ENCODE data around the gene LRRC75A. TPM values are rescaled to one million over a fixed set of nuclear protein-coding genes. Genes with fewer than 3 reads are reported as not detected.
"Not testable (repeated sequence)": the region's sequence is repeated elsewhere in the genome, so short reads cannot be mapped to it uniquely, and the experiment has no call there.

LRRC75A gene
- total and polyA plus RNA-seq, 2 donors (not counting 1 experiment from before 2014, with no cell fraction given) = 0.64 to 3.1 TPM

DNA sequence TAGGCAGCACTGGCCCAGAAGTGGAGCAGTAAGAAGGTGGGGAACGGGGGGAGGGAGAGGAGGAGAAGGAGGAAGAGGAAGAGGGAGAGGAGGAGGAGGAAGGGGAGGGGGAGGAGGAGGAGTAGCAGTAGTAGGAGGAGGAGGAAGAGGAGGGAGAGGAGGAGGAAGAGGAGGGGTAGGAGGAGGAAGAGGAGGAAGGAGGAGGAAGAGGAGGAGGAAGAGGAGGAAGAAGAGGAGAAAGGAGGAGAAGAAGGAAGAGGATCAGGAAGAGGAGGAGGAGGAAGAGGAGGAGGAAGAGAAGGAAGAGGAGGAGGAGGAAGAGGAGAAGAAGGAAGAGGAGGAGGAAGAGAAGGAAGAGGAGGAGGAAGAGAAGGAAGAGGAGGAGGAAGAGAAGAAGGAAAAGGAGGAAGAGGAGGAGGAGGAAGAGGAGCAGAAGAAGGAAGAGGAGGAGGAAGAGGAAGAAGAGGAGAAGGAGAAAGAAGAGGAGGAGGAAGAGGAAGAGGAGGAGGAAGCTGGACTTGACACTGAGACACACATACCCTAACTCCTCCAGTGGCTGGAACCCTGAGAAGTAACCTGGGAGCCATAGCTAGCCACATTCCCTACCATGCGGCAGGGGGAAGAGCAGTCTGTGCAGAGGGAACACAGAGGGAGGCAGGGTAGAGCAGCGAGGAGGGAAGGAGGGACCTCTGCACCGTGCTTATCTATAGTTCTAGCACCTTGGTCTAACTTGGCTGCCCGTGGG lies 35.8 kb downstream of the LRRC75A start:
- DNase-seq (ENCODE audit: low read depth in 2 of 2) = no peak
- Histone ChIP-seq H3K9ac (ENCODE audit: insufficient read depth, low read length) (no peak overlapping the region), H3K27me3 (ENCODE audit: control insufficient read depth, insufficient read depth, low read length) (no peaks in the 10 kb centered on the region), H3K36me3 (ENCODE audit: control insufficient read depth, insufficient read depth, low read length) (peaks cover 2% of the 10 kb centered on the region), H4K20me1 (ENCODE audit: control insufficient read depth, extremely low read depth, insufficient read depth, low read length) (no peaks in the 10 kb centered on the region), H3K27ac (ENCODE audit: insufficient read depth, low read length) (no peak overlapping the region), H3K4me1 (ENCODE audit: control insufficient read depth, extremely low read depth, insufficient read depth, low read length) (no peaks in the 10 kb centered on the region), H3K4me3 (replicated peaks in 1 of 4; ENCODE audit: control extremely low read depth in 1 of 4, insufficient read depth in 1 of 4, low read depth in 3 of 4, low read length in 4 of 4) (no peak overlapping the region), H2AFZ (ENCODE audit: low read length) (no peak overlapping the region), H3K79me2 (ENCODE audit: control insufficient read depth, insufficient read depth, low read length) (no peaks in the 10 kb centered on the region), H3K4me2 (ENCODE audit: extremely low read depth, insufficient read depth, low read length) (no peak overlapping the region), H3K9me3 (ENCODE audit: control insufficient read depth, insufficient read depth, low read depth, low read length) (no peaks in the 10 kb centered on the region)
- TF ChIP-seq, protein P1, sequence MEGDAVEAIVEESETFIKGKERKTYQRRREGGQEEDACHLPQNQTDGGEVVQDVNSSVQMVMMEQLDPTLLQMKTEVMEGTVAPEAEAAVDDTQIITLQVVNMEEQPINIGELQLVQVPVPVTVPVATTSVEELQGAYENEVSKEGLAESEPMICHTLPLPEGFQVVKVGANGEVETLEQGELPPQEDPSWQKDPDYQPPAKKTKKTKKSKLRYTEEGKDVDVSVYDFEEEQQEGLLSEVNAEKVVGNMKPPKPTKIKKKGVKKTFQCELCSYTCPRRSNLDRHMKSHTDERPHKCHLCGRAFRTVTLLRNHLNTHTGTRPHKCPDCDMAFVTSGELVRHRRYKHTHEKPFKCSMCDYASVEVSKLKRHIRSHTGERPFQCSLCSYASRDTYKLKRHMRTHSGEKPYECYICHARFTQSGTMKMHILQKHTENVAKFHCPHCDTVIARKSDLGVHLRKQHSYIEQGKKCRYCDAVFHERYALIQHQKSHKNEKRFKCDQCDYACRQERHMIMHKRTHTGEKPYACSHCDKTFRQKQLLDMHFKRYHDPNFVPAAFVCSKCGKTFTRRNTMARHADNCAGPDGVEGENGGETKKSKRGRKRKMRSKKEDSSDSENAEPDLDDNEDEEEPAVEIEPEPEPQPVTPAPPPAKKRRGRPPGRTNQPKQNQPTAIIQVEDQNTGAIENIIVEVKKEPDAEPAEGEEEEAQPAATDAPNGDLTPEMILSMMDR (conservative IDR thresholded peaks at IDR 0.05 in 1 of 2, IDR thresholded peaks at IDR 0.05 in 1 of 2; ENCODE audit: low read depth in 1 of 2, low read length in 2 of 2) = no peak
- TF ChIP-seq EZH2 (IDR thresholded peaks at IDR 0.05; ENCODE audit: low read length, missing control alignments) = no peak

DNA sequence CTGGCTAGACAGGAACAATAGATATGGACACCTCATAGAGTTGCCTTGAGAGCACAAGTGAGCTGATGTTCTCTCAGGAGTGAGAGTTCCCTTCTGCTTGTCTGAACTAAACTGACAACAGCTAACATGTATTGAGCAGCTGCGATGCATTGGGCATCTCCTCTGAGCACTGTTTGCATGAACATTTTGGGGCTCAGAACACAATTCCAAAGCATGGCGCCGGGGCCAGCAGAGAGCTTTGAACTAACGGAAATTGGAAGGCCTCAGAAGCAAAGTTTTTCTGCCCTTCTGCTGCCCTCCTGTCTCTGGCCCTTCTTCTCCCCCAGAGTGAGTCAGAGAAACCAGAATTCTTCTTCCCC lies 38.5 kb downstream of the LRRC75A start:
- Histone ChIP-seq H2AFZ (ENCODE audit: low read length) (no peak overlapping the region), H3K4me2 (ENCODE audit: extremely low read depth, insufficient read depth, low read length) (no peak overlapping the region), H3K4me3 (replicated peaks in 1 of 4; ENCODE audit: control extremely low read depth in 1 of 4, insufficient read depth in 1 of 4, low read depth in 3 of 4, low read length in 4 of 4) (no peak overlapping the region), H3K27me3 (ENCODE audit: control insufficient read depth, insufficient read depth, low read length) (no peaks in the 10 kb centered on the region), H3K36me3 (ENCODE audit: control insufficient read depth, insufficient read depth, low read length) (peaks cover 3% of the 10 kb centered on the region), H3K79me2 (ENCODE audit: control insufficient read depth, insufficient read depth, low read length) (no peaks in the 10 kb centered on the region), H3K9me3 (ENCODE audit: control insufficient read depth, insufficient read depth, low read depth, low read length) (no peaks in the 10 kb centered on the region), H3K9ac (ENCODE audit: insufficient read depth, low read length) (no peak overlapping the region), H3K27ac (ENCODE audit: insufficient read depth, low read length) (no peak overlapping the region), H3K4me1 (ENCODE audit: control insufficient read depth, extremely low read depth, insufficient read depth, low read length) (no peaks in the 10 kb centered on the region), H4K20me1 (ENCODE audit: control insufficient read depth, extremely low read depth, insufficient read depth, low read length) (no peaks in the 10 kb centered on the region)
- no peak for TF ChIP-seq EZH2 (IDR thresholded peaks at IDR 0.05; ENCODE audit: low read length, missing control alignments)
- TF ChIP-seq, protein P1 (conservative IDR thresholded peaks at IDR 0.05 in 1 of 2, IDR thresholded peaks at IDR 0.05 in 1 of 2; ENCODE audit: low read depth in 1 of 2, low read length in 2 of 2) = no peak
- DNase-seq (ENCODE audit: low read depth in 2 of 2) = no peak

DNA sequence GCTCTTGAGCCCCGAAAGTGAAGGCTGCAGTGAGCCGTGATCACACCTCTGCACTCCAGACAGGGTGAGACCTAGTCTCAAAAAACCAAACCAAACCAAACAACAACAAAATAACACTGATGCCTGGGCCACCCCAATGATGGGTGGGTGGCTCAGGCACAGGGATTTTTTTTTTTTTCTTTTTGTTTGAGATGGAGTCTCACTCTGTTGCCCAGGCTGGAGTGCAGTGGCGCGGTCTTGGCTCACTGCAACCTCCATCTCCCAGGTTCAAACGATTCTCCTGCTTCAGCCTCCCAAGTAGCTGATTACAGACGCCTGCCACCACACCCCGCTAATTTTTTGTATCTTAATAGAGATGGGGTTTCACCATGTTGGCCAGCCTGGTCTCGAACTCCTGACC lies 39.7 kb downstream of the LRRC75A start:
- H3K9me3 ChIP-seq (ENCODE audit: control insufficient read depth, insufficient read depth, low read depth, low read length); H3K79me2 ChIP-seq (ENCODE audit: control insufficient read depth, insufficient read depth, low read length); DNase-seq (ENCODE audit: low read depth in 2 of 2); H3K4me2 ChIP-seq (ENCODE audit: extremely low read depth, insufficient read depth, low read length); H3K36me3 ChIP-seq (ENCODE audit: control insufficient read depth, insufficient read depth, low read length); H3K4me1 ChIP-seq (ENCODE audit: control insufficient read depth, extremely low read depth, insufficient read depth, low read length); H3K27ac ChIP-seq (ENCODE audit: insufficient read depth, low read length); H2AFZ ChIP-seq (ENCODE audit: low read length); H4K20me1 ChIP-seq (ENCODE audit: control insufficient read depth, extremely low read depth, insufficient read depth, low read length); H3K4me3 ChIP-seq (replicated peaks in 1 of 4; ENCODE audit: control extremely low read depth in 1 of 4, insufficient read depth in 1 of 4, low read depth in 3 of 4, low read length in 4 of 4); H3K27me3 ChIP-seq (ENCODE audit: control insufficient read depth, insufficient read depth, low read length); H3K9ac ChIP-seq (ENCODE audit: insufficient read depth, low read length): not testable (repeated sequence)
